GM12872 (cell line): Measurements from ENCODE around the gene COG5.

Experiments used
- TF ChIP-seq, protein P1 (sequence below): IDR thresholded peaks from 3 replicates; pipeline ENCODE4 v1.5.1; 2011; ENCODE audit warnings: low read depth, mild to moderate bottlenecking, low read length, moderate library complexity; ENCODE audit not compliant: insufficient read depth

Gene COG5

DNA sequence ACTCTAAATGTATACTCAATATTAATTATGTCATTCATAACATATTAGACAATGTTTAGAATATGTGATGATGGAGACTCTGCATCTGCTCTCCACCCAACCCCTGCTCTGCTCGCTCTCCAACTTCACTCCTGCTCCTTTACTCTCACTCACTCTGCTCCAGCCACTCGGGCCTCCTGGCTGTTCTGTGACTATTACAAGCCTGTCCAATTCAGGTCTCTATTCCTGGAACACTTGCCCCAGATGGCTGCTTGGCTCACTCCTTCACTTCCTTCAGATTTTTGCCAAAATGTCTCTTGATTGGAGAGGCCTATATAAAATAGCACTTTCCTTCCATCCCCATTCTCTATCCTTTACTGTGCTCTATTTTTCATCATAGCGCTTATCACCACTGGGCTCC, 310.1 kb downstream of the COG5 start:
- TF ChIP-seq, protein P1, sequence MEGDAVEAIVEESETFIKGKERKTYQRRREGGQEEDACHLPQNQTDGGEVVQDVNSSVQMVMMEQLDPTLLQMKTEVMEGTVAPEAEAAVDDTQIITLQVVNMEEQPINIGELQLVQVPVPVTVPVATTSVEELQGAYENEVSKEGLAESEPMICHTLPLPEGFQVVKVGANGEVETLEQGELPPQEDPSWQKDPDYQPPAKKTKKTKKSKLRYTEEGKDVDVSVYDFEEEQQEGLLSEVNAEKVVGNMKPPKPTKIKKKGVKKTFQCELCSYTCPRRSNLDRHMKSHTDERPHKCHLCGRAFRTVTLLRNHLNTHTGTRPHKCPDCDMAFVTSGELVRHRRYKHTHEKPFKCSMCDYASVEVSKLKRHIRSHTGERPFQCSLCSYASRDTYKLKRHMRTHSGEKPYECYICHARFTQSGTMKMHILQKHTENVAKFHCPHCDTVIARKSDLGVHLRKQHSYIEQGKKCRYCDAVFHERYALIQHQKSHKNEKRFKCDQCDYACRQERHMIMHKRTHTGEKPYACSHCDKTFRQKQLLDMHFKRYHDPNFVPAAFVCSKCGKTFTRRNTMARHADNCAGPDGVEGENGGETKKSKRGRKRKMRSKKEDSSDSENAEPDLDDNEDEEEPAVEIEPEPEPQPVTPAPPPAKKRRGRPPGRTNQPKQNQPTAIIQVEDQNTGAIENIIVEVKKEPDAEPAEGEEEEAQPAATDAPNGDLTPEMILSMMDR, result no peak

DNA sequence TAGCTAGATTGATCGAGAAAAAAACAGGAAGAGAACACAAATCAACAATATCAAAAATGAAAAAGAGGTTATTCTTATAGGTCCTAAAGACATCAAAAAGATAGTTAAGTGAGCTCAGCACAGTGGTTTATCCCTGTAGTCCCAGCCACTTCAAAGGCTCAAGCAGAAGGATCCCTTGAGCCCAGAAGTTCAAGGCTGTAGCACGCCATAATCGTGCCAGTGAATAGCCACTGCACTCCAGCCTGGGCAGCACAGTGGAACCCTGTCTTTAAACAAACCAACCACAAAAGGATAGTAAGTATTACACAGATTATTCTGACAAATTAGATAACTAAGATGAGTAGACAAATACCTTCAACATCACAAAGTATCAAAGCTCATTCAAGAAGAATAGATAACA, 311.8 kb downstream of the COG5 start:
- TF ChIP-seq, protein P1, result no peak

DNA sequence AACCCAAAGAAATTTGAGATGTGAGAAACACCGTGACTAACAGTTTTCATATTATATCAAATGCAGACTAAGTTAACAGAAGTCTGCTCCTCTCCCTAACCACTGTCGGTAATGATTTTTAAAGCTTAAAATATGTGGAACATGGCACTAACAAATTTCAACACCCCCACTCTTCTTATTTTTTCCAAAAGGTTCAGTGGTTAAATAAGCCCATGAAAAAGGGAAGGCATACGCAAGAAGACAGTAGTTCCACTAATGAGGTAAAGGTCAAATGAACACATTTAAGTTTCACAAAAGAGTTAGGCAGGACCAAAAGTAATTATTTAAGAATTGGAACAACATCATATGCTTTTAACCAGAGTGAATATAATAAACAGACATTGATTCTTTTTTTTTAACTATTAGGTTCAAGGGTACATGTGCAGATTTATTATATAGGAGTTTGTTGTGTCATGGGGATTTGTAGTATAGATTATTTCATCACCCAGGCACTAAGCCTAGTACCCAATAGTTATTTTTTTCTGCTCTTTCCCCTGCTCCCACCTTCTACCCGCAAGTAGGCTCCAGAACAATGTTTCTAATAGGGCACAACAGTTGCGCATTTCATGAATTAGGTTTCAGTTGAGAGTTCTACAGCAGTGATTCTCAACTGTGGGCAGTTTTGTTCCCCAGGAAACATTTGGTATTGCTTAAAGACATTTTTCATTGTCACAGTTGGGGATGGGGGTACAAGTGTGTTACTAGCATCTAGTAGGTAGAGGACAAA, 315.0 kb downstream of the COG5 start:
- TF ChIP-seq, protein P1, result no peak

DNA sequence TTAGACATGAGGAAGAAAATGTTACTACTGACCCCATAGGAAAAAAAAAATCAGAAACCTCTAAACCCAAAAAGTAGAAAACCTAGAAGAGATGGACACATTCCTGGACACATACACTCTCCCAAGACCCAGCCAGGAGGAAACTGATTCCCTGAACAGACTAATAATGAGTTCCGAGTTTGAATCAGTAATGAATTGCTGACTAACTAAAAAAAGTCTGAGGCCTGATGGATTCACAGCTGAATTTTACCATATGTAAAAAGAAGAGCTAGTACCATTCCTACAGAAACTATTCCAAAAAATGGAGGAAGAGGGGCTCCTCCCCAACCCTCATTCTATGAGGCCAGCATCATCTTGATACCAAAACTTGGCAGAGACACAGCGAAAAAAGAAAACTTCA, 319.1 kb downstream of the COG5 start:
- TF ChIP-seq, protein P1, result no peak

DNA sequence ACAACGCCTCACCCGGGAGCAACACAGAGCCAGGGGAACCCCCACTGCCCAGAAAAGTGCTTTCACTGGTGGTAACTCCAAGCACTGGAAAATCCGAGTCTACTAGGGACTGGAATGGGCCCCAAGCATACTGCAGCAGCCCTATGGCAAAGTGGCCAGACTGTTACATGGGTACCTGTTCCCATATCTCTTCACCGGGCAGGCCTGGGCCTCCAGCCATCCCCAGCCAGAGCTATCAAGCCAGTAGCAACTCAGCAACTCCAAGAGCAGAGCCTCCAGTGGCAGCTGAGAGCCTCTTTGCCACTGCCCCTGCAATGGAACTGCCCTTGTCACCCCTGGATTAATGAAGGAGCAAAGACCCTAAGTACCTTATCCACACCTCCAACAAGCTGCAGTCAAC, 321.5 kb downstream of the COG5 start:
- TF ChIP-seq, protein P1, result no peak

DNA sequence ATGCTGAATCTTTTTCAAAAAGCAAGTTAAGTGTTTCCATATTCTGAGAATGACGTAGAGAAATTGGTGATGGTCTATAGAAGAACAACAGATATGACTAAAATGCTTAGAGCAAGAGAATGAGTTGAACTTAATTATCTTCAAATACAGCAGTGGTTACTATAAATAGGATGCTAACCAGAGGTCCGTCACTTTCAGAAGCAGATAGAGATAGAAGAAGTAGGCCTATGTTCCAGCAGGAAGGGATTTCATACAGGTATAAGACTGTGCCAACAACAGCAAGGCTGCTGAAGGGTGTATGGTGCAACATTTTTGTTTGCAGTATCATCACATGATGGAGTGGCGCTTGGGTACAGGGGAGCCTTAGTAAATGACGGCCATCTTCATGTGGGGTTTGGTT, 326.3 kb downstream of the COG5 start:
- TF ChIP-seq, protein P1, result no peak

DNA sequence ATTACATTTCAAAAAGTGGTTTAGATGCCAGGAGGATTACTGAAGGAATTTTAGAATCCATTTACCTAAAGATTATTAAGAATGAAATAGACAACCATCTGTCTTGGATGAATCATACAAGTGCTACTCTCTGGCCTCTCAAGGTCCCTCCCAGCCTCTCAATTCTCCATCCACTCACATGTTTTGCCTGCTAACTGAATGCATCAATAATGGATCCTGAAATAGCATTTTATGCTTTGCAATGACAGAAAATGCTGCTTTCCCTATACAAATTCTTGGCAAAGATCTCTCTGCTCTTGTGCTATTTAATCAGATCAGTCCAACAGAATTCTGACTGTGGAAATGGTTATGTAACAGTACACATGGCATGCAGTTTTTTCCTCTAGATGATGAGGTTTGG, 326.9 kb downstream of the COG5 start:
- TF ChIP-seq, protein P1, result no peak
